ENCODE measurements around the gene ANKRD63. TPM values are rescaled to one million over a fixed set of nuclear protein-coding genes. Genes with fewer than 3 reads are reported as not detected.
A peak's percentile ranks its signal among the peaks of the same experiment; 100 is the strongest.

ANKRD63 gene
- polyA plus RNA-seq, 1 donor (not counting 4 experiments of a cell fraction or from before 2014, with no cell fraction given) = not detected

GRCh38 chr15:40310993-40311392, 28.1 kb upstream of the ANKRD63 start:
- H3K4me2 ChIP-seq (ENCODE audit: control insufficient read depth, extremely low read depth, insufficient read depth, low read depth, low read length) = no peak overlapping the region
- dilution Hi-C loops (cut with MboI; ENCODE audit: extremely low pct_ligation_motif_present, low sequenced_read_pairs) = no loop called here
- H3K27me3 ChIP-seq (ENCODE audit: control insufficient read depth, extremely low read depth, insufficient read depth, low read length) = peaks cover 21% of the 10 kb centered on the region
- no peak overlapping the region for H3K27ac ChIP-seq (ENCODE audit: control insufficient read depth, insufficient read depth, low read length)
- H3K9ac ChIP-seq (ENCODE audit: control insufficient read depth, extremely low read depth, insufficient read depth, low read length) = no peak overlapping the region
- DNase-seq (ENCODE audit: low read depth, low spot score) (no peak), FAIRE-seq (no peak)
- no peak overlapping the region for H2AFZ ChIP-seq (ENCODE audit: control insufficient read depth, low read length)
- no peak for TF ChIP-seq CTCF (optimal IDR thresholded peaks at IDR 0.05 in 1 of 3, IDR thresholded peaks at IDR 0.05 in 1 of 3, conservative IDR thresholded peaks at IDR 0.05 in 1 of 3; ENCODE audit: extremely low read depth in 1 of 3, insufficient read depth in 2 of 3, low read length in 3 of 3)
- no peak for TF ChIP-seq EZH2 (IDR thresholded peaks at IDR 0.05; ENCODE audit: low read length)
- H3K9me1 ChIP-seq (ENCODE audit: control insufficient read depth, extremely low read depth, insufficient read depth, low read length) = no peaks in the 10 kb centered on the region
- H3K36me3 ChIP-seq (ENCODE audit: control insufficient read depth in 2 of 2, extremely low read depth in 1 of 2, insufficient read depth in 2 of 2, low read length in 2 of 2) = no peaks in the 10 kb centered on the region
- no peaks in the 10 kb centered on the region for H3K79me2 ChIP-seq (ENCODE audit: control insufficient read depth, insufficient read depth, low read length)
- H3K4me1 ChIP-seq (ENCODE audit: control insufficient read depth, extremely low read depth, insufficient read depth, low read length) = peaks cover 20% of the 10 kb centered on the region
- H3K9me3 ChIP-seq (ENCODE audit: control insufficient read depth, low read depth, low read length) = no peaks in the 10 kb centered on the region
- H3K4me3 ChIP-seq (ENCODE audit: control insufficient read depth in 2 of 3, extremely low read depth in 1 of 3, insufficient read depth in 2 of 3, low read depth in 1 of 3, low read length in 3 of 3) = no peak overlapping the region
- H4K20me1 ChIP-seq (ENCODE audit: control insufficient read depth, extremely low read depth, insufficient read depth, low read length) = peaks cover 4% of the 10 kb centered on the region

GRCh38 chr15:40310001-40310959, 27.4 kb upstream of the ANKRD63 start:
- Histone ChIP-seq H3K4me2 (ENCODE audit: control insufficient read depth, extremely low read depth, insufficient read depth, low read depth, low read length) (no peak overlapping the region), H2AFZ (ENCODE audit: control insufficient read depth, low read length) (no peak overlapping the region), H3K9me3 (ENCODE audit: control insufficient read depth, low read depth, low read length) (no peaks in the 10 kb centered on the region), H4K20me1 (ENCODE audit: control insufficient read depth, extremely low read depth, insufficient read depth, low read length) (peaks cover 4% of the 10 kb centered on the region), H3K4me1 (ENCODE audit: control insufficient read depth, extremely low read depth, insufficient read depth, low read length) (peaks cover 19% of the 10 kb centered on the region), H3K4me3 (ENCODE audit: control insufficient read depth in 2 of 3, extremely low read depth in 1 of 3, insufficient read depth in 2 of 3, low read depth in 1 of 3, low read length in 3 of 3) (no peak overlapping the region), H3K9ac (ENCODE audit: control insufficient read depth, extremely low read depth, insufficient read depth, low read length) (no peak overlapping the region), H3K27me3 (ENCODE audit: control insufficient read depth, extremely low read depth, insufficient read depth, low read length) (peaks cover 26% of the 10 kb centered on the region), H3K36me3 (ENCODE audit: control insufficient read depth in 2 of 2, extremely low read depth in 1 of 2, insufficient read depth in 2 of 2, low read length in 2 of 2) (no peaks in the 10 kb centered on the region), H3K9me1 (ENCODE audit: control insufficient read depth, extremely low read depth, insufficient read depth, low read length) (no peaks in the 10 kb centered on the region), H3K79me2 (ENCODE audit: control insufficient read depth, insufficient read depth, low read length) (no peaks in the 10 kb centered on the region), H3K27ac (ENCODE audit: control insufficient read depth, insufficient read depth, low read length) (no peak overlapping the region)
- FAIRE-seq = no peak
- TF ChIP-seq EZH2 (IDR thresholded peaks at IDR 0.05; ENCODE audit: low read length) (no peak), CTCF (optimal IDR thresholded peaks at IDR 0.05 in 1 of 3, IDR thresholded peaks at IDR 0.05 in 1 of 3, conservative IDR thresholded peaks at IDR 0.05 in 1 of 3; ENCODE audit: extremely low read depth in 1 of 3, insufficient read depth in 2 of 3, low read length in 3 of 3) (peak; percentile 65 to 96 (median 73))
- no peak for DNase-seq (ENCODE audit: low read depth, low spot score)
- dilution Hi-C loops (cut with MboI; ENCODE audit: extremely low pct_ligation_motif_present, low sequenced_read_pairs) = no loop called here

Data from keratinocyte (primary cell).